Mucosa of rectum (tissue), 2 donors: ENCODE data around the gene FYN.
"Not testable (repeated sequence)": the region's sequence is repeated elsewhere in the genome, so short reads cannot be mapped to it uniquely, and the experiment has no call there.

Source experiments
- H3K27ac ChIP-seq, 2 donors: one replicate each; pipeline ENCODE4 v1.7.0; 2013; ENCODE audit warnings: inconsistent platforms in 2 of 2, low read depth in 2 of 2, low read length in 2 of 2
- H3K27me3 ChIP-seq, 2 donors: one replicate each; pipeline ENCODE4 v1.7.0; 2013; ENCODE audit warnings: low read length in 2 of 2; ENCODE audit not compliant: control insufficient read depth in 2 of 2, insufficient read depth in 2 of 2
- H3K36me3 ChIP-seq, 2 donors: one replicate each; pipeline ENCODE4 v1.7.0; 2013; ENCODE audit warnings: low read length in 2 of 2; ENCODE audit not compliant: control insufficient read depth in 2 of 2, insufficient read depth in 2 of 2
- H3K4me1 ChIP-seq, 2 donors: one replicate each; pipeline ENCODE4 v1.7.0; 2013; ENCODE audit warnings: low read length in 2 of 2, mild to moderate bottlenecking in 1 of 2; ENCODE audit not compliant: control insufficient read depth in 2 of 2, insufficient read depth in 2 of 2
- H3K4me3 ChIP-seq, 2 donors: one replicate each; pipeline ENCODE4 v1.7.0; 2013; ENCODE audit warnings: low read length in 2 of 2
- H3K9ac ChIP-seq, 2 donors: one replicate each; pipeline ENCODE4 v1.7.0; 2013; ENCODE audit warnings: low read length in 2 of 2, low read depth in 1 of 2, mild to moderate bottlenecking in 1 of 2
- H3K9me3 ChIP-seq, 2 donors: one replicate each; pipeline ENCODE4 v1.7.0; 2013; ENCODE audit warnings: low read length in 2 of 2; ENCODE audit not compliant: control insufficient read depth in 2 of 2
- donor health status: healthy.
- donor health status: Normal muscosa, but diverticular disease.

Gene FYN

DNA sequence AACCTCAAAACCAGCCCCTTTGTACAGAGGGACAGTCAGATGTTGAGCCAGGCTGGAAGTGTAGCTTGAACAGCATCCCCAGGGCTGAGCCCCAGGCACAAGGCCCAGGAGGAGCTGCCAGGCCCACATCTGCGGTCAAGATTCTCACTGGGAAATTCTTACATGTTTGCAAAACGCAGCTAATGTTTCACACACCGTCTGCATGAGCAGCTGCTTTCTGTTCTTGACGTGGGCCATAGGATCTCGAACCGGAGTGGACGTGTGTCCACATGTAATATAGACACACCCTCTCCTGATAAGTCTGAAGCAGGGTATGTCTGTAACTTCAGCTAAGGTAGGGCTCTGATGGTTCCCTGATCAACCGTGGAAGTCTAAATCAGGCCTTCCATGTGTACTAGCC, 226.3 kb downstream of the FYN start:
- Histone ChIP-seq H3K27me3 (no peaks in the 10 kb centered on the region), H3K9me3 (no peaks in the 10 kb centered on the region), H3K4me1 (no peaks in the 10 kb centered on the region), H3K9ac (no peak overlapping the region), H3K27ac (no peak overlapping the region), H3K4me3 (no peak overlapping the region), H3K36me3 (no peaks in the 10 kb centered on the region)

DNA sequence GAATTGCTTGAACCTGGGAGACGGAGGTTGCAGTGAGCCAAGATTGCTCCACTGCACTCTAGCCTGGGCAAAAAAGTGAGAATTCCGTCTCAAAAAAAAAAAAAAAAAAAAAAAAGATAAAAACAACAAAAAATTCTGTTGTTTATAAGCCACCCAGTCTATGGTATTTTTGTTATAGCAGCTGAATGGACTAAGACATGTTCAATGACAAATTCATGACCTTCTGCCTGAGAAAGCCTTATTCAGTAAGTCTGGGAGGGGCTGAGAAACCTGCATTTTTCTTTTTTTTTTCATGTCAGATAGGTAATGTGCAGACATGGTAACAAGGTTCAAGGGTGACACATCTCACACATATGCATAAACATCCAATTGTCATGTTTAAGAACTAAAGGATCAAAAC, 227.2 kb downstream of the FYN start:
- Histone ChIP-seq H3K9ac (no peak overlapping the region), H3K27me3 (no peaks in the 10 kb centered on the region), H3K36me3 (no peaks in the 10 kb centered on the region), H3K4me3 (no peak overlapping the region), H3K27ac (no peak overlapping the region), H3K9me3 (no peaks in the 10 kb centered on the region), H3K4me1 (no peaks in the 10 kb centered on the region)

DNA sequence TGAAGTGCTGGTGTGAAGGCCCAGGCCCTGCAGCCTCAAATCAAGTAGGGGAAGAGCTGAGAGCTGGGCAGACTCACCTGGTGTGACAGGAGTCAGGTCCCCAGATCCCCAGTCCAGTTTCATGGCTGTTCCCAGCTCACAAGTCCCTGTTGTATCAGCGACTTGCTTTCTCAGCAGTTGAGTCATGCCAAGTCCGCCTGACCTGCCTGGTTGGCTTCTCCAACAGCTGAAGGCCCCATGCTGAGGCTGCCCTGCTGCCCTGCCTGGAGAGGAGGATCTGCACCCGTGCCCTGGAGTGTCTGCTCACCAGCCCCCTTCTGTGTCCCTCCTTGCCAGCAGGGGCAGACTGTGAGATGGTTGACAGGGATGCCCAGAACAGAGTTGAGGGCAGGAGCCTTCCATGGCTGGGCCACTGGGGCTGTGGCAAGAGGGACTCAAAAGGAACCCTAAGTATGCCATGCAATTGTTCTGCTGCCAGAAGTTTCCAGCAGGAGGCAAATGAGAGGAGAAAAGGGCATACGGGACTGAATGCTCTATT, 228.3 kb downstream of the FYN start:
- Histone ChIP-seq H3K36me3 (no peaks in the 10 kb centered on the region), H3K27me3 (no peaks in the 10 kb centered on the region), H3K4me3 (no peak overlapping the region), H3K27ac (no peak overlapping the region), H3K9ac (no peak overlapping the region), H3K9me3 (no peaks in the 10 kb centered on the region), H3K4me1 (no peaks in the 10 kb centered on the region)

DNA sequence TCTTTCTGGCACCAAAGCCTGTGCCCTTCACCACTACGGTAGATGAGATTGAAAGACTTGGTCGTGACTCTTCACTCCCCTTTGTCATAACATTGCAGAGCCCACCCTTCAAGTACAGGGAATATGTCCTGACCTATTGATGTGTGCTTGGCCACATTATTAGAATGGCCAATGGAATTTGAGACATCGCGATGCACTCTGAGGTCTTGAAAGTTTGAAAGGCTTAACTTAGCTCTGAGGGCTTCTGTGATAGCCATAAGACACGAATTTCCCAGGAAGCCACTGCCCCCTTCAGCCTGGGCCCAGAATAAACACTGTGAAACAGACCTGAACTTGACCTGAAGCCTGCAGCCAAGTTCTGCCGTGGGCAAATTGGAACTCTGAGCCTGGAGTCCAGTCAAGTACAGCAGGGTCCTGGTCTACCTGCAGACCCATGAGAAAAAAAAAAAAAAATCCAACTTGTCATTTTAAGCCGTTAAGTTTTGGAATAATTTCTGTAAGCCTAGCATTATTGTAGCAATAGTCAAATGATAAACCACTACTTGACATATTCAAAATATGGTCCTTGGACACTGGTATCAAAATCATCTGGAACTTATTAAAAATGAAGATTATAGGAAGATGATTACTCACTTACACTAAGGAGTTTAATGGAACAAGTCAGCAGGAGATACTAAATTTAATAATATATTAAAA, 230.6 kb downstream of the FYN start:
- H3K27me3 ChIP-seq = no peaks in the 10 kb centered on the region
- no peaks in the 10 kb centered on the region for H3K9me3 ChIP-seq
- no peaks in the 10 kb centered on the region for H3K4me1 ChIP-seq
- no peak overlapping the region for H3K27ac ChIP-seq
- H3K9ac ChIP-seq = no peak overlapping the region
- H3K4me3 ChIP-seq = no peak overlapping the region
- no peaks in the 10 kb centered on the region for H3K36me3 ChIP-seq

DNA sequence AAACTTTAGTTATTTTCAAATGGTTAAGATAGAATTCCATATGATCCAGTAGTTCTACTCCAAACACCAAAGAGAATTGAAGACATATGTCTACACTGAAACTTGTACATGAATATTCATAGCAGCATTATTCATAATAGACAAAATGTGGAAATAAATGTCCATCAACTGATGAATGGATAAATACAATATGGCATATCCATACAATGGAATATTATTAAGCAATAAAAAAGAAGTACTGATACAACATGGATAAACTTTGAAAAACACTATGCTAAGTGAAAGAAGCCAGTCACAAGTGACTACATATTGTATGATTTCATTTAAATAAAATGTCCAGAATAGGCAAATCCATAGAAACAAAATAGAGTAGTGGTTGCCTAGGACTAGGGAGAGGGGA, 234.0 kb downstream of the FYN start:
- Histone ChIP-seq H3K36me3 (no peaks in the 10 kb centered on the region), H3K27ac (no peak overlapping the region), H3K4me1 (no peaks in the 10 kb centered on the region), H3K4me3 (no peak overlapping the region), H3K27me3 (no peaks in the 10 kb centered on the region), H3K9ac (no peak overlapping the region), H3K9me3 (no peaks in the 10 kb centered on the region)

DNA sequence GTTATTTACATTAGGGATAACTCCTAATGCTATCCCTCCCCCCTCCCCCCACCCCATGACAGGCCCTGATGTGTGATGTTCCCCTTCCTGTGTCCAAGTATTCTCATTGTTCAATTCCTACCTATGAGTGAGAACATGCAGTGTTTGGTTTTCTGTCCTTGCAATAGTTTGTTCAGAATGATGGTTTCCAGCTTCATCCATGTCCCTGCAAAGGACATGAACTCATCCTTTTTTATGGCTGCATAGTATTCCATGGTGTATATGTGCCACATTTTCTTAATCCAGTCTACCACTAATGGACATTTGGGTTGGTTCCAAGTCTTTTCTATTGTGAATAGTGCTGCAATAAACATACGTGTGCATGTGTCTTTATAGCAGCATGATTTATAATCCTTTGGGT, 238.3 kb downstream of the FYN start:
- H3K27ac ChIP-seq, H3K4me3 ChIP-seq, H3K9ac ChIP-seq, H3K27me3 ChIP-seq, H3K9me3 ChIP-seq, H3K36me3 ChIP-seq: not testable (repeated sequence)
- peaks cover 7 to 16% of the 10 kb centered on the region in 2 donors for H3K4me1 ChIP-seq

DNA sequence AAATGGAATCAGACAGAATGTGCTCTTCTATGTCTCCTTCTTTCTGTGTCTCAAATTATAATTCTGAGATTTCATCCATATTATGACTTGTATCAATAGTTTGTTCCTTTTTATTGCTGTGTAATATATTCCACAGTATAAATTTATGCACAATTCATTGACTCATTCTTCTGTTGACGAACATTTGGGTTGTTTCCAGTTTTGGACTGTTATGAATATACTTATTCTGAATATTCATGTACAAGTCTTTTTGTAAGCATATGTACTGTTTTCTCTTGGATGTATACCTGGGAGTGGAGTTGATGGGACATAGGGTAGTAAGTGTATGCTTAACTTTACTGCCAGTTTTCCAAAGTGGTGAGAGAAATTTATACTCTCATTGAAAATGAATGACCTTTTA, 239.4 kb downstream of the FYN start:
- no peak overlapping the region for H3K9ac ChIP-seq
- H3K27ac ChIP-seq = no peak overlapping the region
- no peaks in the 10 kb centered on the region for H3K9me3 ChIP-seq
- no peaks in the 10 kb centered on the region for H3K36me3 ChIP-seq
- no peak overlapping the region for H3K4me3 ChIP-seq
- no peaks in the 10 kb centered on the region for H3K27me3 ChIP-seq
- peaks cover 7 to 16% of the 10 kb centered on the region in 2 donors for H3K4me1 ChIP-seq

DNA sequence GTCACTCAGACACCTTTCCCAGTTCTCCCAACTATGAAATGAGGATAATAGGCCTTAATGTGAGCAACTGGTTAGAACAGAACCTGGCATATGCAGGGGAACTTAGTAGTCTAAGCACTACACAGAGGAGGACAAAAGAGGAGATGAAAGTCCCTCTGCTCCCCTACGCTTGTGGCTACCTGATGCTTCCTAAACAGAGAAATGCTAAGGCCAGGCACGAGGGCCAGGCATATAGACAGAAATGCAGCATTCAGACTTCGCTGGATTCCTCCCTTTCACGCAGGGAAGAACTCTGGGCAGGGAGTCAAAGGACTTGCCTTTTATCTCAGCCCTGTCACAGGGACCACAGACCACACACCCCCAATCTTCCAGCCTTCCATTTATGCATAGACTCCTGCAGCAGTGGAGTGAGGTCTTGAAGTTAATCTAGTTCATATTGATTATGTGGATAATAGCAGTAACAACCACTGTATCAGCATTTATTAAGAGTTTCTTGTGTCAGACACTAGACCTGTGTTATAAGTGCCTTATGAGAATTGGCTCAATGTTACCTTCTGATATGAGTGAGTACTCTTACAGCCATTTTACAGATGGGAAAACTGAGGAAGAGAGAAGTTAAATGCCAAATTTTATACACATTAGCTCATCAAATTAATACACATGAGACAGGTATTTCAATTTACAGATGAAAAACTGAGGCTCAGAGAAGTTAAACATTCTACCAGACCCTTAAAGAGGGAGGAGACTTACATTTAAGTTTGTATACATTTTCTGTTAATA, 240.6 kb downstream of the FYN start:
- peak overlapping the region in 1 of 2 donors; percentile 49 for H3K9ac ChIP-seq
- no peaks in the 10 kb centered on the region for H3K27me3 ChIP-seq
- H3K4me3 ChIP-seq = no peak overlapping the region
- H3K9me3 ChIP-seq = no peaks in the 10 kb centered on the region
- peak overlapping the region; percentile 64 to 88 for H3K27ac ChIP-seq
- H3K4me1 ChIP-seq = peaks cover 7 to 16% of the 10 kb centered on the region in 2 donors
- H3K36me3 ChIP-seq = no peaks in the 10 kb centered on the region

DNA sequence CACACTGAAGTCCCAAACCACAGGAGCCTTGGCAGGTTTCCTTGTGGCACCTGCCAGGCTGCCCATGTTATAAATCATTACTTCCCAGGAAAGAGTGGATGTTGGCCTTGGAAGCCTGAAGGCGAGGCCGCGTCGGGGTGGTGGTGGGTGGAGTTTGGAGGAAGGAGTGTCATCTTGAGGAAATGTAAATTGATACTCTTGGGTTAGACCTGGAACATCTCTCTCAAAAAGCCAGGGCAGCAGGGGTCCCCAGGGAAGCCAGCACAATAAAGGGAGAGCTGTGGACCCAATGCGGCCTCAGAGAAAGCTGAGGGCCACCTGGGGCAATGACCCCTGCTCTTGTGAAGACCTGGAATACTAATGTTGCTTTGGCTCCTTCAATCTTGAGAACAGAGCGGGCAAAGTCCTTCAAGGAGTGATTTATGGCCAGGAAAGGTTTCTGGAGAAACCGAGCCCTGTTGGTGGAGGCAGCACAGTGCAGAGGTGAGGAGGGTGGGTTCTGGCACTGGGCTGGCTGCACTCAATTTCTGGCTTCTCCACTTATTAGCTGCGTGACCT, 241.3 kb downstream of the FYN start:
- Histone ChIP-seq H3K4me3 (peak overlapping the region in 1 of 2 donors; percentile 39), H3K9me3 (no peaks in the 10 kb centered on the region), H3K36me3 (no peaks in the 10 kb centered on the region), H3K27me3 (no peaks in the 10 kb centered on the region), H3K4me1 (peaks cover 7 to 16% of the 10 kb centered on the region in 2 donors), H3K9ac (peak overlapping the region in 1 of 2 donors; percentile 49), H3K27ac (peak overlapping the region; percentile 64 to 88)

DNA sequence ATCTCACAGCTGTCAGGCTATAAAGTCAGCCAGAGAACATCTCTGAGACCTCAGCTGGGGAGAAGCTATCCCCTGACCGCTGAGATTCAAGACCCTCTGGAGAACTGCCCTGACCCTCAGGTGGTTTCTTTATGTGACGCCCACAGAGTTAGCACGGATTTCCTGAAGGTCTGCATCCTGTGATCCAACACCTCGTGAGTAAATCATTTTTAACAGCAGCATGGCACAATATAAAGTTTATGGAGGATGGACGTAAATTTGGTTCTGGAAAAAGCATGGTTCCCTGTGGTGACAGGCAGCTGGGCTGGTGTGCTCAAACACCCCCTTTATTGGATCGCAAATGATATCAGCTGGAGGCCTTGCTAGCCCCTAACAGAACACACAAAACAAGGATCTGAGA, 242.2 kb downstream of the FYN start:
- Histone ChIP-seq H3K4me1 (peaks cover 7 to 16% of the 10 kb centered on the region in 2 donors), H3K4me3 (no peak overlapping the region), H3K27me3 (no peaks in the 10 kb centered on the region), H3K9ac (no peak overlapping the region), H3K36me3 (no peaks in the 10 kb centered on the region), H3K9me3 (no peaks in the 10 kb centered on the region), H3K27ac (peak overlapping the region; percentile 64 to 88)
